Stimulated activated CD4-positive, alpha-beta T cell treated with anti-CD3 and anti-CD28 coated beads, TNF-alpha, amount 100 ng/mL, for 24 hours (primary cell): ENCODE data around the gene TNRC6C.
"Not testable (repeated sequence)": the region's sequence is repeated elsewhere in the genome, so short reads cannot be mapped to it uniquely, and the experiment has no call there.

Source experiments
- DNase-seq, 3 experiments: peaks; one replicate each; pipeline ENCODE4 v3.0.0-alpha.2; 2020; ENCODE audit warnings: low read depth in 3 of 3

TNRC6C gene

GRCh38 chr17:78111727-78112517 is 153.4 kb downstream of the TNRC6C start:
- DNase-seq = no peak

DNA sequence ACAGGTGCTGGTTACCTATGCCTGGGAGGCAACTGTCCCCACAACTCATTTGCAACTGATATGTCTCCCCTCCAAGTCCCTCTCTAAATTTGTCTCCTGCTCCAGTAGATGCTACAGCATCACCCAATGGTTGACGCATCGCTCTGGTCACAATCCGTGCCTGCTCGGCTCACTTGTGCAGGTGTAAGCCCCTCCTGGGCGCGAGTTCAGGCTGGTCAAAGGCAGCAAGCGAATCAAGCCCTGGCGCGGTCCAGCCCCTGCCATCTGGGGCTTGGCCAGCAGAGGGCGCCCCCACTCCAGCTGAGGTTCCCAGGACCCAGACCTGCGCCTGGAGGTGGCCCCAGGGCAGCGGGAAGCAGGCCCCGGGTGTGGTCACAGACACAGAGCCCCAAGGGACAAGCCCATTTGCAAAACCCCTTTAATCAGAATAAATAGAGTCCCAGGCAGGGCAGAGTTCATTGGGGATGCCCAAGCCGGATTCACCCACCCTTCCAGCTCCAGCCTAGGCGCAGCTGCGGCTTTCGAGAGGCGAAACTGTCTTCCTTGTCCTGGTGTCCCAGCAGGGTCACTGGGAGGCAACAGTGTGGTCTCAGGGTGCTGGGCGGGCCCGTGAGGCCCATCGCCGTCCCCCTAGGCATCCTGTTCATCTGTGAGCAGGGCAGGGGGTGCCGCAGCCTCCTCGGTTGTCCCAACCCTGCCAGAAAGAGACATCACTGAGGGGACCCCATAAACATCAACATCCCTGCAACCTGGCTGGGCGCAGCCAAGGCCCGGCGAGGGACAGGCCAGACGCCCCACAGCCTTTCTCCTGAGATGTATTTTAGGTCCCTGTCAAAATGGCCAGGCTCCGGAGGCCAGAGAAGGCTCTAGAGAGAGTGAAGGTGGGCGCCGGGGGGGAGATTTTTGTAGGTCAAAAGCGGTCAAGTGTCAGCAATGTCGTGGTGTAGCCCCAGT is 154.3 kb downstream of the TNRC6C start:
- peak in 2 of 3 experiments; percentile 62 to 76 for DNase-seq

DNA sequence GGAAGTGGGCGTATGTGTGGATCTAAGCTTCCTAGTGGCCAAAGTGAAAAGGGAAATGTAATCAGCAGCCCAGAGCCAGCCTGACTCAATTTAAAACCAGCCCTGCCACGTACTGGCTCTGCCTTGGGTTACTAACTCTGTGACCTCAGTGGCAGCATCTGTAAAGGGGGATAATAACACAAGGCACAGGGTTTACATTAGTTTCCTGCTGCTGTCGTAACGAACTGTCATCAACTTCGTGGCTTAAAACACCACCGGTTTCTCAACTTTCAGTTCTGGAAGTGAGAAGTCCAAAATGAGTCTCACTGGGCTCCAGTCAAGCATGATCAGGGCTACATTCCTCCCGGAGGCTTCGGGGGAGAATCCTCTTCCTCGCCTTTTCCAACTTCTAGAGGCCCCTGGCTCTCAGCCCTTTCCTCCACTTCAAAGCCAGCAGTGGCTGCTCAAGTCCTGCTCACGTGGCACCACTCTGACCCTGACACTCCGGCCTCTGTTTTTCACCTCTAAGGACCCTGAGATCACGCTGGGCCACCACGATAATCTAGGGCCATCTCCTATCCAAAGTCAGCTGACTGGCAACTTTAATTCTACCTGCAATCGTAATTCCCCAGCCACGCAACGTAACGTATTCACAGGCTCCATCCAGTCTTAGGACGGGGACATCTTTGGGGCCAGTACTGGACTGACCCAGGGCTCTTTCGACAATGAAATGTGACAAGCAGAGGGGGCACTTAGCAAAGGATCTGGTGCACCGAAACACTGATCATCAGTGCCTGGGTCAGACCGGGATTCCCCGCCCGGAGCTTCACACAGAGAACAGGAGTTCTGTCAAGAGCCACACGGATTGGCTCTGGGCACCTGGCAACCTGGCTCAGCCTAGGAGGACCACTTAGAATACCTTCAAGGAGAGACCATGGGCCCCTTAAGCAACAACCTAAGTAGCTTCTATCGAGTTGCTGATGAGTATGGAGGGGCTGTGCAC is 155.6 kb downstream of the TNRC6C start:
- peak in 1 of 3 experiments; percentile 25 for DNase-seq

DNA sequence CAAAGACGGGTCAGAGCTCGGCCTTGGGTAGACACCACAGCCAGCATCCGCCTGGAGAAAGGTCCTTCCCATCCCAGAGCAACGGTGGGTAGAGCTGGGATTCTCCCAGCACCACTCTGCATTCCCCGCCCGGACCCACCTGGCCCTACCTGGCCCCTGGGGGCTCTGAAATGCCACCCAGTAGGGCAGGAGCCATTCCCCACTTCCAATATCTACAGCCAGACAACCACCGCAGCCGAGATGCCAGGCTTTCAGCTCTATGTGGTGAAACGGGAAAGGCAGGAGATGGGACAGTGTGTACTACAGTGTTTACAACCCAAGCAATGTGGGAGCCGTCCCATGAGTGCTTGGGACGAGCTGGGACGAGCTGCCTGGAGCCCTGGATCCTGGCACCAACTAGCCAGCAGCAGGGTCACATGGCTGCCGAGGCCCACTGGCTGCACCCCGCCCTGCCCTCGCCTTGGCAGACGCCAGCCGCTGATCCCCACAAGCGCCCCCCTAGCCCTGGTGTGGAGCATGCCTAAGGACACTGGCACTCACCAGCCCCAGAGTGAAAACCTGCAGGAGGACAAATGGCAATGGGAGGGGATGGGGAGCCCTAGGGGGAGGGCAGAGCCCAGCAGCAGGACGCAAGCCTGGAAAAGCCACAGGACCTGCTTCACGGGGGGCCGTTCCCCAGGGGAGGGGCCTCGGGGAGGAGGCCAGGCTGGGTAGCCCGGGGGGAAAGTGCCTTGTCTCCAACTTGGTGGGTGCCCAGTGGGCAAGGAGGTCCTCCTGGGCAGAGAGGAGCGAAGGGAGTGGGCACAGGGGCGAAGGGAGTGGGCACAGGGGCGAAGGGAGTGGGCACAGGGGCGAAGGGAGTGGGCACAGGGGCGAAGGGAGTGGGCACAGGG is 156.6 kb downstream of the TNRC6C start:
- no peak for DNase-seq

GRCh38 chr17:78115803-78116202 is 157.3 kb downstream of the TNRC6C start:
- not testable (repeated sequence) for DNase-seq

DNA sequence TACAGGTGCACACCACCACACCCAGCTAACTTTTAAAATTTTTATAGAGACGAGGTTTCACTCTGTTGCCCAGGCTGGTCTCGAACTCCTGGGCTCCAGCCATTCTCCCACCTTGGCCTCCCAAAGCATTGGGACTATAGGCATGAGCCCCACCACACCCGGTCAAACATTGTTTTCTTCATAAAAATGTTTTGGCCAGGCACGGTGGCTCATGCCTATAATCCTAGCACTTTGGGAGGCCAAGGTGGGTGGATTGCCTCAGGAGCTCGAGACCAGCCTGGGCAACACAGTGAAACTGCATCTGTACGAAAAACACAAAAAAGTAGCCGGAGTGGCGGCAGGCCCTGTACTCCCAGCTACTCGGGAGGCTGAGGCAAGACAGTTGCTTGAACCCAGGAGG is 157.9 kb downstream of the TNRC6C start:
- DNase-seq = no peak

- DNase-seq = no peak
Observed at GRCh38 chr17:78117027-78117981, 158.8 kb downstream of the TNRC6C start.

- no peak for DNase-seq
Observed at GRCh38 chr17:78118801-78119241, 160.3 kb downstream of the TNRC6C start.

DNA sequence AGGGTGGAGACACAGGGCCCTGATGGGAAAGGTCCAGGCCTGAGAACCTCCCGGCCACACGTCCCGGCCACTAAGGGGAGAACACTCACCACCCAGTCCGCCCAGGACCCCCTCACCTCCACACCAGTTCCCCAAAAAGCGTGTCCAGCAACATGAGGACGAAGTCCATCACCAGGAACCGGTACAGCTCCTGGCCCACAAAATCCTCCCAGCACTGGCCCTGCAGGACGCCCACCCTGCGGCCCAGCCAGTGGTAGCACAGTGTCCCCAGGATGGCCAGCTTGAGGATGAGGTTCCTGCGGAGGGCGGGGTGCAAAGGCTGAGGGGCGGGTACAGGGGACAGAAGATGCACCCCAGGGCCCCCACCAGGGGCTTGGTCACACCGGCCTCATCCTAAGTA is 162.0 kb downstream of the TNRC6C start:
- no peak for DNase-seq

DNA sequence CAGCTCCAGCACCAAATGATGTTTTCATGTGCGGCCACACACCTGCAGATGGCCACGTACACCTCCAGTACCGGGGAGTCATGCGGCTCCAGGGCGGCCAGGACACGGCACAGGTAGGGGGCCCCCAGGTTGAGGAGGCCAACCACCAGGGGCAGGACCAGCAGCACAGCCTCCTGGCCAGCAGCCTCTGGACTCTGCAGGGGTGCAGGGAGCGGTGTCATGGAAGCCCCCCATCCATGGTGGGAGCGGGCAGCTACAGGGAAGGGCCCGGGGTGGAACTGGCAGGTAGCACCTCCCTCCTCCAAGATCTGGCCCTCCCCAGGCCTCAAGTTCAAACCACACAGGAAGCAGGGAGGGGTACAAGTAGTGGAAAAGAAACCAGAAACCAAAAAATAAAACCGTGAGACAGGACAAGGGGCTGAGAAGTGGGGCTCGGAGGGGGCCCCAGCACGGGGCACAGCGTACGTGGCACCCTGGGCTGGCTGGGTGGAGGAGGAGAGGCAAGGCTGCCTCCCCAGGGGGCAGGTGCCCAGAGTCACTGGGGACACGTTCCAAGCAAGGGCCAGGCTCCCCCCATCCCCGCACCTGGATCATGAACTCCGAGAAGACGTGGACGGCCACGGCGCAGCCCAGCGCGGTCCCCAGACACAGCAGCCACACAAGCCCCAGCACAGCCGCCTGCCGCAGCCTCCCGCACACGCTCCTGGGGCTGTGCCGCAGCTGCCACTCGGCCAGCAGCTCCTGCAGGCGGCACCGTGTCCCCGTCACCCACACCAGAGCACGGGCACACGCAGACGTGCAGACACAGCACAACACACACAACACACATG is 162.7 kb downstream of the TNRC6C start:
- no peak for DNase-seq

DNA sequence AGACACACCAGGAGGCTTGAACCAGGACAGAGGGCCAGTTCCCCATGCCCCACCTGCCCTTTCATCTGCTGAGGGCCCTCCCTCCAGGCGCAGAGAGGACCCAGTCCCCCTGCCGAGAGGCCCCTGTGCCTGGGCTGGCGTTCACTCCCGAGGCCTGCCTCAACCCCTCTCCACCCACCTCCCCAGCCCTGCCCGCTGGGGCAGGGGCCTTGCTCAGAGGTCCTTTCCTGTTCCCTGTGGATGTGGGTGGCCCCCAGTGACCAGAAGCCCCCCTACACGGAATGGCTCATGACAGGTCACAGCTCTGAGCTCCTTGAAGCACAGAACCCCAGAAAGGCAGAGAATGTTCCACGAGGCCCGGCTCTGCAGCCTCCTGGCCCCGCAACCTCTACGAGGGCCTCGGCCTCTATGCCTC is 163.3 kb downstream of the TNRC6C start:
- no peak for DNase-seq

DNA sequence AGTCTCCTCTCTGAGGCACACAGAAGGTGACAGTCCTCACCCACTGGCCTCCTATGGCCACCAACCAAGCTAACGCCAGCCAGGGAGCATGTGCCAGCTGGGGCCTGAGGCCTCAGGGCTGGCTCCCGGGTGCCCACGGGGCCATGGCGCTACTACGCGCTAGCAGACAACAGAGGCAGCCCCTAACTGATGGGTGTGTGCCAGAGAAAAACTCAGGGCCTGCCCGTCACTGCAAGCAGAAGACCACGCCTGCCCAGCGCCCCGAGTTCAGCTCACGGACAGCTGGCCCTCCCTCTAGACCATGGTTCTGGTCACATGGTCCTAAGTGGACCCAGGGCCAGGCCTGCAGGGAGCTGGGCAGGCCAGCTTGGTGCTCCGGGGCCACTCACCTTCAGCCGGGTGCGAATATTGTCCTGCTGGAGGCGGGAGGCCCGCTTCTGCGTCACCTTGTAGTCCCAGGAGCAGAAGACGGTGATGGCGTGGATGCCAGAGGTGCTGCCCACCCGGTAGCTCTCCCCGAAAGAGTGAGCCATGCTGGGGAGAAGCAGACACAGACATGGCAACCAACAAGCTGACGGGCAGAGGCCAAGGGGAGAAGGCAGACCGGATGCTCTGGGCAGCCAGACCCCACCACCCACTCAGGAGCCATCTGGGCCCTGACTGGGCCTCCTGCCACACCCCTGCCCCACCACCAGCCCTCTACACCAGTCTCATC is 163.9 kb downstream of the TNRC6C start:
- DNase-seq = no peak

- DNase-seq = no peak
Observed at GRCh38 chr17:78122931-78123249, 164.4 kb downstream of the TNRC6C start.

GRCh38 chr17:78123258-78123929 is 164.9 kb downstream of the TNRC6C start:
- no peak for DNase-seq

GRCh38 chr17:78124081-78124835 is 165.8 kb downstream of the TNRC6C start:
- DNase-seq = no peak

GRCh38 chr17:78124836-78125137 is 166.3 kb downstream of the TNRC6C start:
- no peak for DNase-seq
